Progenitor cell of endocrine pancreas (in vitro differentiated cells): ENCODE data around the gene RXRA. TPM values are rescaled to one million over a fixed set of nuclear protein-coding genes. Genes with fewer than 3 reads are reported as not detected.

Experiments
- DNase-seq: peaks from one replicate; pipeline ENCODE4 v3.0.0; 2021; ENCODE audit warnings: low spot score; ENCODE audit not compliant: unreplicated experiment
- H3K27ac Mint-ChIP-seq: 2 replicates; pipeline ENCODE4 v1.8.0; 2021; ENCODE audit warnings: mild to moderate bottlenecking, moderate library complexity, mixed read lengths
- H3K27me3 Mint-ChIP-seq: 2 replicates; pipeline ENCODE4 v1.8.0; 2021; ENCODE audit warnings: mixed read lengths
- H3K36me3 Mint-ChIP-seq: 2 replicates; pipeline ENCODE4 v1.8.0; 2022; ENCODE audit warnings: mixed read lengths; ENCODE audit not compliant: insufficient read depth
- H3K4me1 Mint-ChIP-seq: 2 replicates; pipeline ENCODE4 v1.8.0; 2021; ENCODE audit warnings: low read depth, mixed read lengths
- H3K4me3 Mint-ChIP-seq: 2 replicates; pipeline ENCODE4 v1.8.0; 2021; ENCODE audit warnings: low read depth, mild to moderate bottlenecking, moderate library complexity, mixed read lengths
- H3K9me3 Mint-ChIP-seq: 2 replicates; pipeline ENCODE4 v1.8.0; 2021; ENCODE audit warnings: low read depth, mixed read lengths
- CTCF ChIP-seq: fragments of 200-600 bp; sonication (generic); IDR thresholded peaks from one replicate; pipeline ENCODE4 v1.5.0; 2021; ENCODE audit warnings: antibody characterized with exemption, mild to moderate bottlenecking; ENCODE audit not compliant: unreplicated experiment
- total RNA-seq: library from RNA; stranded (reverse); gene quantifications from 2 replicates; pipeline ENCODE4 v1.2.1, GENCODE V29; 2021

Gene RXRA
- total RNA-seq, 1 donor from 2014 or later, result 64.8 TPM

GRCh38 chr9:134330590-134330989 lies 4.3 kb downstream of the RXRA start:
- H3K4me3 Mint-ChIP-seq, result peak overlapping the region; percentile 52
- H3K4me1 Mint-ChIP-seq, result peaks cover 49% of the 10 kb centered on the region
- no peak for TF ChIP-seq CTCF
- DNase-seq, result no peak
- H3K27me3 Mint-ChIP-seq, result no peaks in the 10 kb centered on the region
- H3K27ac Mint-ChIP-seq, result peak overlapping the region; percentile 73
- H3K9me3 Mint-ChIP-seq, result no peaks in the 10 kb centered on the region
- H3K36me3 Mint-ChIP-seq, result no peaks in the 10 kb centered on the region

- H3K4me1 Mint-ChIP-seq, result peaks cover 49% of the 10 kb centered on the region
- DNase-seq, result no peak
- H3K27me3 Mint-ChIP-seq, result no peaks in the 10 kb centered on the region
- H3K9me3 Mint-ChIP-seq, result no peaks in the 10 kb centered on the region
- TF ChIP-seq CTCF, result no peak
- no peak overlapping the region for H3K4me3 Mint-ChIP-seq
- H3K36me3 Mint-ChIP-seq, result no peaks in the 10 kb centered on the region
- H3K27ac Mint-ChIP-seq, result peak overlapping the region; percentile 73
Observed at GRCh38 chr9:134331186-134332025, 5.2 kb downstream of the RXRA start.

- Mint-ChIP-seq H3K27me3 (no peaks in the 10 kb centered on the region), H3K9me3 (no peaks in the 10 kb centered on the region), H3K36me3 (no peaks in the 10 kb centered on the region), H3K4me1 (peaks cover 50% of the 10 kb centered on the region), H3K27ac (no peak overlapping the region), H3K4me3 (no peak overlapping the region)
- no peak for DNase-seq
- no peak for TF ChIP-seq CTCF
Observed at GRCh38 chr9:134332266-134332665, 6.0 kb downstream of the RXRA start.

- no peak overlapping the region for H3K27ac Mint-ChIP-seq
- DNase-seq, result no peak
- peaks cover 53% of the 10 kb centered on the region for H3K4me1 Mint-ChIP-seq
- no peak for TF ChIP-seq CTCF
- no peaks in the 10 kb centered on the region for H3K27me3 Mint-ChIP-seq
- no peak overlapping the region for H3K4me3 Mint-ChIP-seq
- no peaks in the 10 kb centered on the region for H3K36me3 Mint-ChIP-seq
- H3K9me3 Mint-ChIP-seq, result no peaks in the 10 kb centered on the region
Observed at GRCh38 chr9:134332841-134333233, 6.6 kb downstream of the RXRA start.

GRCh38 chr9:134333234-134333873 lies 7.1 kb downstream of the RXRA start:
- Mint-ChIP-seq H3K36me3 (no peaks in the 10 kb centered on the region), H3K4me1 (peaks cover 51% of the 10 kb centered on the region), H3K4me3 (no peak overlapping the region), H3K27me3 (no peaks in the 10 kb centered on the region), H3K9me3 (no peaks in the 10 kb centered on the region), H3K27ac (no peak overlapping the region)
- DNase-seq, result no peak
- no peak for TF ChIP-seq CTCF
